ENCODE measurements around the gene GAB2. TPM values are rescaled to one million over a fixed set of nuclear protein-coding genes. Genes with fewer than 3 reads are reported as not detected.

GAB2 gene
- total RNA-seq, 2 experiments from 2014 or later: 10.7 to 11.9 TPM

- Histone ChIP-seq H3K4me3 (ENCODE audit: low read length) (no peak overlapping the region), H3K4me1 (ENCODE audit: insufficient read depth, low read length) (no peaks in the 10 kb centered on the region), H3K36me3 (ENCODE audit: insufficient read depth, low read length) (no peaks in the 10 kb centered on the region), H3K27ac (ENCODE audit: low read depth in 1 of 2, low read length in 2 of 2) (no peak overlapping the region), H3K27me3 (ENCODE audit: control insufficient read depth in 1 of 2, insufficient read depth in 2 of 2, low read length in 2 of 2) (no peaks in the 10 kb centered on the region), H3K9me3 (ENCODE audit: control insufficient read depth in 1 of 2, insufficient read depth in 1 of 2, low read length in 2 of 2) (peaks cover 0 to 7% of the 10 kb centered on the region in 2 experiments)
- Mint-ChIP-seq H3K27me3 (no peaks in the 10 kb centered on the region), H3K4me1 (ENCODE audit: low read depth) (peaks cover 12% of the 10 kb centered on the region), H3K27ac (no peak overlapping the region), H3K9me3 (peaks cover 5% of the 10 kb centered on the region), H3K4me3 (no peak overlapping the region), H3K36me3 (ENCODE audit: low read depth) (peaks cover 6% of the 10 kb centered on the region)
- ATAC-seq (ENCODE audit: poor library complexity) (no peak), DNase-seq (no peak)
- intact Hi-C loops (cut with DNase I, micrococcal nuclease): no loop called here
- no peak for TF ChIP-seq CTCF (IDR thresholded peaks at IDR 0.05)
- CTCF ChIA-PET: no interaction called here
- POLR2A ChIA-PET: no interaction called here
These were observed 169.4 kb downstream of the GAB2 start for GRCh38 chr11:78248191-78248590.

- ChIA-PET POLR2A (no interaction called here), CTCF (interaction anchor here (0.6 to 1.8 kb wide), 3 partner anchors 12 to 320 kb away, joined by 3 to 6 read pairs (median 3); no protein-coding TSS in a partner anchor)
- peaks cover 15% of the 10 kb centered on the region for H3K36me3 Mint-ChIP-seq (ENCODE audit: low read depth)
These were observed 172.9 kb downstream of the GAB2 start for GRCh38 chr11:78244546-78245255.

GRCh38 chr11:78244080-78244479, 173.5 kb downstream of the GAB2 start:
- peaks cover 12% of the 10 kb centered on the region for H3K9me3 Mint-ChIP-seq
- peaks cover 15 to 23% of the 10 kb centered on the region in 2 experiments for H3K9me3 ChIP-seq (ENCODE audit: control insufficient read depth in 1 of 2, insufficient read depth in 1 of 2, low read length in 2 of 2)
- H3K36me3 Mint-ChIP-seq (ENCODE audit: low read depth): peaks cover 15% of the 10 kb centered on the region
- CTCF ChIA-PET: interaction anchor here (0.6 to 1.0 kb wide), 2 partner anchors 12 to 320 kb away, joined by 3 read pairs; no protein-coding TSS in a partner anchor
- H3K27ac Mint-ChIP-seq: no peak overlapping the region
- no peak overlapping the region for H3K4me3 ChIP-seq (ENCODE audit: low read length)
- H3K27me3 ChIP-seq (ENCODE audit: control insufficient read depth in 1 of 2, insufficient read depth in 2 of 2, low read length in 2 of 2): no peaks in the 10 kb centered on the region
- no peak for ATAC-seq (ENCODE audit: poor library complexity)
- no peak for DNase-seq
- H3K27ac ChIP-seq (ENCODE audit: low read depth in 1 of 2, low read length in 2 of 2): no peak overlapping the region
- POLR2A ChIA-PET: no interaction called here
- H3K36me3 ChIP-seq (ENCODE audit: insufficient read depth, low read length): no peaks in the 10 kb centered on the region
- H3K4me3 Mint-ChIP-seq: no peak overlapping the region
- no peaks in the 10 kb centered on the region for H3K27me3 Mint-ChIP-seq
- intact Hi-C loops (cut with DNase I, micrococcal nuclease): no loop called here
- H3K4me1 Mint-ChIP-seq (ENCODE audit: low read depth): peaks cover 12% of the 10 kb centered on the region
- H3K4me1 ChIP-seq (ENCODE audit: insufficient read depth, low read length): no peaks in the 10 kb centered on the region
- TF ChIP-seq CTCF (IDR thresholded peaks at IDR 0.05): no peak

More at GRCh38 chr11:78244546-78245255, 172.9 kb downstream of the GAB2 start:
- H3K27ac ChIP-seq (ENCODE audit: low read depth in 1 of 2, low read length in 2 of 2): no peak overlapping the region
- H3K27me3 ChIP-seq (ENCODE audit: control insufficient read depth in 1 of 2, insufficient read depth in 2 of 2, low read length in 2 of 2): no peaks in the 10 kb centered on the region
- Mint-ChIP-seq H3K27me3 (no peaks in the 10 kb centered on the region), H3K4me1 (ENCODE audit: low read depth) (peaks cover 12% of the 10 kb centered on the region), H3K9me3 (peaks cover 12% of the 10 kb centered on the region), H3K4me3 (no peak overlapping the region), H3K27ac (no peak overlapping the region)
- no peaks in the 10 kb centered on the region for H3K36me3 ChIP-seq (ENCODE audit: insufficient read depth, low read length)
- peaks cover 15 to 23% of the 10 kb centered on the region in 2 experiments for H3K9me3 ChIP-seq (ENCODE audit: control insufficient read depth in 1 of 2, insufficient read depth in 1 of 2, low read length in 2 of 2)
- H3K4me3 ChIP-seq (ENCODE audit: low read length): no peak overlapping the region
- no peak for DNase-seq
- no peaks in the 10 kb centered on the region for H3K4me1 ChIP-seq (ENCODE audit: insufficient read depth, low read length)
- no peak for ATAC-seq (ENCODE audit: poor library complexity)
- intact Hi-C loops (cut with DNase I, micrococcal nuclease): no loop called here
- TF ChIP-seq CTCF (IDR thresholded peaks at IDR 0.05): no peak

All from CD4-positive, alpha-beta T cell (primary cell).